Subcutaneous adipose tissue (tissue), 4 donors: ENCODE data around the gene ACOXL. TPM values are rescaled to one million over a fixed set of nuclear protein-coding genes. Genes with fewer than 3 reads are reported as not detected.

Experiments used
- total RNA-seq, 4 donors: library from RNA; depleted of rRNA; stranded (reverse); fragments of >200 nt; gene quantifications; one replicate each; pipeline ENCODE4 v1.1.0, GENCODE V29; 2016
- TF ChIP-seq, protein P1 (sequence below): fragments of 450-650 bp; IDR thresholded peaks from one replicate; pipeline ENCODE4 v1.5.1; 2016; ENCODE audit warnings: low read depth, mild to moderate bottlenecking, control low read depth, antibody characterized with exemption, moderate library complexity

Gene ACOXL
- total RNA-seq, 4 donors from 2014 or later: not detected

DNA sequence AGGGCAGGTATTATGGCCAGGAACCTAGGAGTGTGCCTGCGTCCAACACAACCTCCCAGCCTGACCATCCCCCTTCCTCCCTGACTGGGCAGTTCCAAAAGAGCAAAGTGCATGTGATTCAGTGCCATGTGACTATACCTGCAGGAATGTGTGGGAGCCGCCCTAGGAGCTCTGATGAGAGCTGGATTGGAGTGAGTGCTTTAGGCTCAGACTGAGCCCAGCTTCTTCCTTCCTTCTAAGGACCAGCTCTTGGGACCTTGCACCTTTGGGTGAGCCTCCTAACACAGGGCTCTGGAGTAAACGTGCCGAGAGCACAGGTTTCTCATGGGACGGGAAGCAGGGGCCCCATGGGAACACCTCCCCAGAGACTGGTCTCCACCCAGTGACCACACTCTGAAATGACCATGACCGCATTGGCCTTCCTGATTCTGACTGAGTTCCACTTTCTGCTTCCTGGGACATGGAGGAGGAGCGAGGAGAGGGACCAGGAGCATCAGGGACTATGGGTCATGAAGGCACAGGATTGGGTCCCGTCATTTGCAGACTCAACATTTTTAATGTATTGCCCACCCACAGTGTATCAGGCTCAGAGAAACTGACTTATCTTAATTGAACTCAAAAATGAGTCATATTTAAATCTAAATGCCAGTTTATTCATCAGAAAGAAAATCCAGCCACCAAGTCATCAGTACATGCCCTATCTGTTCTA, 300.5 kb downstream of the ACOXL start:
- TF ChIP-seq, protein P1, sequence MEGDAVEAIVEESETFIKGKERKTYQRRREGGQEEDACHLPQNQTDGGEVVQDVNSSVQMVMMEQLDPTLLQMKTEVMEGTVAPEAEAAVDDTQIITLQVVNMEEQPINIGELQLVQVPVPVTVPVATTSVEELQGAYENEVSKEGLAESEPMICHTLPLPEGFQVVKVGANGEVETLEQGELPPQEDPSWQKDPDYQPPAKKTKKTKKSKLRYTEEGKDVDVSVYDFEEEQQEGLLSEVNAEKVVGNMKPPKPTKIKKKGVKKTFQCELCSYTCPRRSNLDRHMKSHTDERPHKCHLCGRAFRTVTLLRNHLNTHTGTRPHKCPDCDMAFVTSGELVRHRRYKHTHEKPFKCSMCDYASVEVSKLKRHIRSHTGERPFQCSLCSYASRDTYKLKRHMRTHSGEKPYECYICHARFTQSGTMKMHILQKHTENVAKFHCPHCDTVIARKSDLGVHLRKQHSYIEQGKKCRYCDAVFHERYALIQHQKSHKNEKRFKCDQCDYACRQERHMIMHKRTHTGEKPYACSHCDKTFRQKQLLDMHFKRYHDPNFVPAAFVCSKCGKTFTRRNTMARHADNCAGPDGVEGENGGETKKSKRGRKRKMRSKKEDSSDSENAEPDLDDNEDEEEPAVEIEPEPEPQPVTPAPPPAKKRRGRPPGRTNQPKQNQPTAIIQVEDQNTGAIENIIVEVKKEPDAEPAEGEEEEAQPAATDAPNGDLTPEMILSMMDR: no peak

- TF ChIP-seq, protein P1: no peak
These were observed 301.8 kb downstream of the ACOXL start for GRCh38 chr2:111034146-111034545.

DNA sequence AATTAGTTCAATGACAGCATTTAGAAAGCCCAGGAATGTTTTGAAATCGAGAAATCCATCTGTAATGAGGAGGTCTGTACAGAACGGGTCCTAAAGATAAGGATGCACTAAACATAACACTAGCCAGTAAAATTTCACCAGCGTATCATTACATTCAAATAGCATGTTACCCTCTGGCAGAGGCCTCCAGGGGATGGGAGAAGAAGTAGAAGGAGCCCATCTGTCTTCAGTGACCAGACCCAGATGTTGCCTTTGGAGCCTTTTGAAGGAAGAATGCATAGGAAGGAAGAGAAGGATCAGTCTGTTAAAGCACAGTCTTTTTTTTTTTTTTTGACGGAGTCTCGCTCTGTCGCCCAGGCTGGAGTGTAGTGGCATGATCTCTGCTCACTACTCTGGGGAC, 302.2 kb downstream of the ACOXL start:
- TF ChIP-seq, protein P1: no peak

DNA sequence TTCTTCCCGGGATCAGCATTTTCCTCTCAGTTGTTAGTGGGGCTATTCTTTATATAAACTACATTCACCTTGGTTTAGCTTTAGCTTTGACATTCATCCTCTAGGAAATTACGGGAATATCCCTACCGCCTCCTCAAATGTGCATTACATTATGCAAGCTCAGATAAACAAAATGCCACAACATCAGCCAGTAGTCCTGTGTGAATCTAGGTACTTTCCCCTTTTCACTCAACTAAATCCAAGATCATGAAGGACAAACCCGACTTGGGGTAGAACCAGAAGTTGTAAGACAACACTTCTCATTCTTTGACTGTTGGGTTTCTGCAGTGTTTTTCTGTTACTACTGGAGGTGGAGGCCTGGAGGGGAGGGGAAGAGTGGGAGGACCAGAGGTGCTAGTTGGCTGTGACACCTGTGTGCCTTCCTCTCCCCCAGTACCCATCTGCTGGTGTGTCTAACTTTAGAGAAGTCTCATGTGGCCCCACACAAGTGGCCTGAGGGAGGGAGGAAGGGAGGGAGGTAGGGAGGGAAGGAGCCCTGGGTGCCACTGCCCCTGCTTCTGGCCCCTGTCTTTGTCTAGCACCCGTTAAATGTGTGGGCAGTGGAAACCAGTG, 303.6 kb downstream of the ACOXL start:
- TF ChIP-seq, protein P1: no peak

DNA sequence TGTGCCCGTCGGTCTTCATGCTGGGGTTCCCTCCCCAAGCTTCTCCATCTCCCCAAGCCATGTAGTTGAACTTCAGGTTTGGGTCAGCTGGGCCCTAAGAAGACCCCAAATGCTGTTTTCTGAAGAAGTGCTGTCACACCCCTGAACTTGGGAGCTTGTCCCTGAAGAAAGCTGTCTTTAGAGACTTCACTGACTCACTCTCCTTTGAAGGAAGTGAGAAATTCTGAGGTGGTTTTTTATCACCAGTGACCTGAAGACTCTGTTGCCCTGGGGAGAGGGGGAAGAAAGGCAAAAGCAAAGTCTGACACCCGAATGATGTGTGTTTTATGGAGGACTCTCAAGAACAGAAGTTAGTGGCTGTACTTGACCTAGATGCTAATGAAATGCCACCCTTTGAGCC, 304.8 kb downstream of the ACOXL start:
- TF ChIP-seq, protein P1: no peak

DNA sequence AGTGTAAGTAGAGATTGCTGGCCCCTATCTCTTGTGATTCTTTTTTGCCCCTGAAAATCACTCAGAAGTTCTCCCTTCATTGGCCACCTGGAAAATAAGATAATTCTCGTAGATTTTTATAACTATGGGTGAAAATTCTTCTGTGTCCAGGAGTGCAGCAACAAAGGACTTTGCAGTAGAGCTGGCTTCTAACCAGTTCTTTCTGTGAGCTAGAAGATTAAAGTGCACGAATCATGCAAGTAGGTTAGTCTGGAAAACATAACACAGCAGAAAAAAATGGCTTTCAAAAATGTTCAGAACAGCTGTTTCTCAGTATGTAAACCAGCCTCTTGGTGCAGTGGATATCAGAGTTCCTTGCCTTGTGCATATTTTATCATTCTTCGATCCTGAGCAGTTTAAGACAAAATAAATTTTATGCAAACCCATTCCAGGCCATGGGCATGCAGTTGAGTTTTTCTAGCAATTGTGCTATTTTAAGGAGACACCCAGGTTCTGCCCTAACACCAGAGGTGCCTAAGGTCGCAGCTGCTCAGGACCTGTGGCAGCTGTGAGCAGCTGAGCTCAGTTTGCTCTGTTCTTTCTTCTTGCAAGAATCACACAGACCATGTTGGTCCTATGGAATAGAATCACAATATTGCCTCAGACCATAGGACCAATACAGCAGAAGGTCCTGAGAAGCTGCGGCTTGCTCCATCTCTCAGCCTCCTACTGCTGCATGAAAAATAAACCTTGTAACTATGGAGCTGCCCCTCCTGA, 307.4 kb downstream of the ACOXL start:
- TF ChIP-seq, protein P1: no peak
